GM19372 (cell line): Measurements from ENCODE around the gene MUC2.

Source experiments
- ATAC-seq: cut with Tn5 transposase; IDR thresholded peaks from one replicate; pipeline ENCODE4 v1.9.1; 2021; ENCODE audit warnings: mild to moderate bottlenecking, low read depth, moderate library complexity; ENCODE audit not compliant: unreplicated experiment

Gene MUC2

GRCh38 chr11:1116666-1117390 lies 42.2 kb downstream of the MUC2 start:
- ATAC-seq: no peak

DNA sequence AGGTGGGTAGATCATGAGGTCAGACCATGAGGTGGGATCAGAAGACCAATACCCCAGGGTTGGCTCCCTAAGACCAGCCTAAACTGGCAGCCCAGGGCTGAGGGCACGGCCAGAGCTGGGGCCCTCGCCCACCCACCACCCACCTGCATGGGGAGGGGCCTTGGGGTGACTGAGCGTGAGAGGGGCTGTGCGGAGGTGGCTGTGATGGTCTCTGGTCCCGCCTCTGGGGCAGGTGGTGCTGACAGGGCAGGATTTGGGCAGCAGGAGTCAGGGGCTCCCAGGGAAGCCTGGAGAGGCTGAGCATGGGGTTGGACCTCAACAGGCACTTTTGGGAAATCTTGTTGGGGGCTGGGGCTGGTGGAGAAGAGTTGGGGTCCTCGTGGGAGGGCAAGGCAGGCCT lies 43.3 kb downstream of the MUC2 start:
- no peak for ATAC-seq

DNA sequence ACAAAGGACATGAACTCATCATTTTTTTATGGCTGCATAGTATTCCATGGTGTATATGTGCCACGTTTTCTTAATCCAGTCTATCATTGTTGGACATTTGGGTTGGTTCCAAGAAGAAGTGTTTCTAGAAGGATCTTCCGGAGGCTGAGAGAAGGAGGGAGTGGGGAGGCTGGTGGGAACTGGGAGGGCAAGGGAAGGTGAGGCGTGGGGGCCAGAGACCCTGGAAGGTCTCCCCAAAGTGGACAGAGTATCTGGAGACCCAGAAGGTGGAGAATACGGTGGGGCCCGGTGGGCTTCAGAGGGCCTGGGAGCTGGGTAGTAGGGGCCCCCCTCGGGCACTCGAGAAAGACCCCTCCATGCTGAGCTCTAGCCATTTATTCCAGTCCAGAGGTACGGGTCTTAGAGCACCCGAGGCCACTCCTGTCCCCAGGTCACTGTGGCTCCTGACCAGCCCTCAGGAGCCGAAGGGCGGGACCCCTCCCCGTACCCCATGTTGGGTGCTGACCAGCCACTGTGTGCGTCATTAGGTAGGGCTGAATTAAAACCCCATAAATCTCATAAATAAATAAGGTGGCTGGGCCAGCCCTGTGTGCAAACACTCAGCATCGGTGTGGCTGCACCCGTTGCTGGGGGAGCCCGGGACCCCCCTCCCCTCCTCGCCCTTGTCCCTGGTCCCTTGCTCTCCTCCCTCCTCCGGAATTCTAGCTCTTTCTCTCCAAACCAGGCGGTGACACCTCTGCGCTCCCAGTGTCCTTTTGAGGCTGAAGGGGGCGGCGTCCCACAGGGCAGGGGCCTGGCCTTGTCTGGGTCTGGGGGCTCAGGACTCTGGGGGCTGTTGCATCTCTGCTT lies 44.3 kb downstream of the MUC2 start:
- ATAC-seq: no peak

DNA sequence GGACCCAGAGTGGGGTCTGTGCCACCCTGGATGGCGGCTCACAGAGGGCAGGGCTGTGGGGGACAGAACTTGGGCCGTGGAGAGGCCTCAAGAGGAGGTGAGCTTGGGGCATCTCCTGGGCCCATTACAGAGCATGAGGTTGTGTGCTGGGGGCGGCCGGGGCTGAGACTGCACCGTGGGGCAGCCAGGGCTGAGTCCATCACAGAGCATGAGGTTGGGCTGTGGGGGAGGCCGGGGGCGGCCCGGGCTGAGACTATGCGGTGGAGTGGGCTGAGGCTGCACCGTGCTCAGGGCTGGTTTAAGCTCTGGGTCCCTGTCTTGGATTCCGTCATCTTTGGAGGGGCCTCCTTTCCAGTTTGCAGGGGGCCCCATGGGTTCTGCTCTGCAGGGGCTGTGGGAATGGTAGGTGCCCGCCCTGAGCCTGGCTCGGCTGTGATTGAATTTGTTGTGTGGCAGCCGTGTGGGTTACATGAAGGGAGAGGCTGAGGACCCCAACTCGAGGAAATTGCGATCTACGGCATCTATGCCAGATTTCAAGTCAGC lies 45.0 kb downstream of the MUC2 start:
- no peak for ATAC-seq

DNA sequence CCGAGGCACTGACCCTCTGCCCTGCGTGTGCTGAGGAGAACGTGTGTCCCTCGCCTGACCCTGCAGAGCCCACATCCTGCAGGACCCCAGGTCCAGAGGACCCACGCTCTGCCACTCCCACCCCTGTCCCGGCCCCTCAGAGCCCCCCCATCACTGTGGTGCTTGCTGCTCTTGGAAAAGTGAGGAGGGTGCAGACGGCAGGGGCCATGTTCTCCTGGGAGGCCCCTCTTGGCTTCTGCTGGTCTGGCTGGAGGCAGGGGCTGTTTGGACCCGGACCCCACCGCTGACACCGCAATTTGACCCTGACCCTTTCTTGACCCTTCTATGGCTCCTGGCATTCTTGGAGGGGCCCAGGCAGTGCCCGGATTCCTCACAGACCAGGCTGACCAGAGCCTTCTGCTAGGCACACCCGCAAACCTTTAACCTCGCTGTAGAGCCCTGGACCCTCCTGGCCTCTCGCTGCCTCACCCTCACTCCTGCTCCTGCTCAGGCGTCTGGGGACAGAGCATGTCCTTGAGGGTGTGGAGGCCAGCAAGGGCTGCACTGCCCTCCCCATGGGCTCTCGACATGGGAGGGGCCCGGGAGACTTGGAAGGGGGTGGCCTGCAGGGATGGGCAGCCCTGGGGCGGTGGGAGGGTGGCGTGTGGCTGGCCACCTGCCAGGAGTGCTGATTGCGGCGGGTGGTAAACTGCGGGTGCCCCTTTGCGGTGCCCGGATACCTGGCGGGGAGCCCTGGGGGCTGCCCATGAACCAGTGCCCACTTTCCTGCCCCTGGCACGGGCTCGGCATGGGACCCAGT lies 46.1 kb downstream of the MUC2 start:
- ATAC-seq: no peak

GRCh38 chr11:1121331-1121812 lies 46.7 kb downstream of the MUC2 start:
- ATAC-seq: no peak

- no peak for ATAC-seq
Observed at GRCh38 chr11:1121813-1122663, 47.4 kb downstream of the MUC2 start.

- ATAC-seq: no peak
Observed at GRCh38 chr11:1122664-1123002, 48.0 kb downstream of the MUC2 start.

- no peak for ATAC-seq
Observed at GRCh38 chr11:1123970-1124369, 49.3 kb downstream of the MUC2 start.
